ENCODE results near the gene SLC44A2.

SLC44A2 gene

GRCh38 chr19:10615429-10616023 is 9.8 kb upstream of the SLC44A2 start:
- no peak for DNase-seq (ENCODE audit: low spot score)

GRCh38 chr19:10617409-10618121 is 7.8 kb upstream of the SLC44A2 start:
- no peak for DNase-seq (ENCODE audit: low spot score)

GRCh38 chr19:10618846-10619245 is 6.5 kb upstream of the SLC44A2 start:
- DNase-seq (ENCODE audit: low spot score), result no peak

- no peak for DNase-seq (ENCODE audit: low spot score)
These were observed 4.6 kb upstream of the SLC44A2 start for GRCh38 chr19:10620786-10621185.

GRCh38 chr19:10621966-10622365 is 3.4 kb upstream of the SLC44A2 start:
- DNase-seq (ENCODE audit: low spot score), result no peak

- no peak for DNase-seq (ENCODE audit: low spot score)
These were observed 768 bp upstream of the SLC44A2 start for GRCh38 chr19:10624585-10624984.

- no peak for DNase-seq (ENCODE audit: low spot score)
These were observed 397 bp downstream of the SLC44A2 start for GRCh38 chr19:10625762-10626138.

- DNase-seq (ENCODE audit: low spot score), result no peak
These were observed 6.5 kb downstream of the SLC44A2 start for GRCh38 chr19:10631874-10632273.

- no peak for DNase-seq (ENCODE audit: low spot score)
These were observed 9.1 kb downstream of the SLC44A2 start for GRCh38 chr19:10634430-10634829.

GRCh38 chr19:10634963-10635362 is 9.6 kb downstream of the SLC44A2 start:
- no peak for DNase-seq (ENCODE audit: low spot score)

GRCh38 chr19:10636304-10636972 is 11.1 kb downstream of the SLC44A2 start:
- no peak for DNase-seq (ENCODE audit: low spot score)

- no peak for DNase-seq (ENCODE audit: low spot score)
These were observed 12.5 kb downstream of the SLC44A2 start for GRCh38 chr19:10637894-10638293.

GRCh38 chr19:10639836-10640235 is 14.5 kb downstream of the SLC44A2 start:
- DNase-seq (ENCODE audit: low spot score), result peak; percentile 58

GRCh38 chr19:10640361-10640760 is 15.0 kb downstream of the SLC44A2 start:
- DNase-seq (ENCODE audit: low spot score), result no peak

GRCh38 chr19:10641248-10641647 is 15.9 kb downstream of the SLC44A2 start:
- no peak for DNase-seq (ENCODE audit: low spot score)

- no peak for DNase-seq (ENCODE audit: low spot score)
These were observed 17.3 kb downstream of the SLC44A2 start for GRCh38 chr19:10642473-10643171.

GRCh38 chr19:10643172-10643967 is 18.0 kb downstream of the SLC44A2 start:
- no peak for DNase-seq (ENCODE audit: low spot score)

GRCh38 chr19:10643968-10644259 is 18.6 kb downstream of the SLC44A2 start:
- no peak for DNase-seq (ENCODE audit: low spot score)

- DNase-seq (ENCODE audit: low spot score), result peak; percentile 90
These were observed 19.1 kb downstream of the SLC44A2 start for GRCh38 chr19:10644260-10645007.

GRCh38 chr19:10646456-10647159 is 21.3 kb downstream of the SLC44A2 start:
- DNase-seq (ENCODE audit: low spot score), result no peak

GRCh38 chr19:10648360-10648759 is 23.0 kb downstream of the SLC44A2 start:
- no peak for DNase-seq (ENCODE audit: low spot score)
